HCT116 (cell line): Measurements from ENCODE around the gene RIPK4. TPM values are rescaled to one million over a fixed set of nuclear protein-coding genes. Genes with fewer than 3 reads are reported as not detected.

Source experiments
- ATAC-seq: fragments of 200-7000 bp; cut with Tn5 transposase; 2 replicates; pipeline ENCODE4 v1.9.1; 2020; ENCODE audit warnings: mild to moderate bottlenecking, moderate library complexity
- BruUV-seq: library from RNA; stranded (reverse); fragments of 400-500 nt; replicated peaks from 2 replicates; lab custom pipeline; 2021; lab: Mats Ljungman, UMichigan
- CTCF ChIA-PET: fragments of 300-600 bp; sonication (Branson Sonifier 250); formaldehyde crosslinking; loops from one replicate; lab custom pipeline; 2021; ENCODE audit warnings: antibody characterized with exemption; lab: Charles Lee
- POLR2A ChIA-PET: fragments of 300-600, 350-600 bp; sonication (Branson Sonifier 250); formaldehyde crosslinking; loops from one replicate; lab custom pipeline; 2021; ENCODE audit warnings: antibody characterized with exemption; lab: Charles Lee
- RAD21 ChIA-PET, 2 experiments: fragments of 300-600 bp; sonication (Branson Sonifier 250); formaldehyde crosslinking; loops; one replicate each; lab custom pipeline; 2023; ENCODE audit warnings: low total read pairs in 2 of 2; ENCODE audit not compliant: uncharacterized antibody in 2 of 2, unreplicated experiment in 2 of 2, low non-redundant PET in 1 of 2; lab: Charles Lee
- DNase-seq: peaks from one replicate; pipeline ENCODE4 v3.0.0-alpha.2; 2010; ENCODE audit warnings: low read depth, low spot score
- H2AFZ ChIP-seq: fragments of 200-600 bp; shearing (Covaris generic), sonication (generic); 2 replicates; pipeline ENCODE4 v1.6.1; 2017; ENCODE audit warnings: low read depth, mixed run types, mixed read lengths, antibody characterized with exemption, low read length; ENCODE audit not compliant: poor library complexity, severe bottlenecking
- H3K27ac ChIP-seq: 2 replicates; pipeline ENCODE4 v1.5.1; 2012; ENCODE audit warnings: low read depth, low read length
- H3K27me3 ChIP-seq: fragments of 200-600 bp; sonication (generic); 2 replicates; pipeline ENCODE4 v1.6.1; 2016; ENCODE audit warnings: mixed run types, low read length, mixed read lengths; ENCODE audit not compliant: insufficient read depth
- H3K36me3 ChIP-seq, 2 experiments: fragments of 200-500 bp in 1 of 2; fragments of 200-600 bp in 1 of 2; sonication (Bioruptor generic) in 1 of 2; sonication (generic) in 1 of 2; 2 replicates each; pipeline versions ENCODE4 v1.5.1 to v1.6.1; 2014 to 2016; ENCODE audit warnings: low read length in 2 of 2, inconsistent platforms in 1 of 2, mixed read lengths in 1 of 2, mixed run types in 1 of 2; ENCODE audit not compliant: insufficient read depth in 2 of 2, control insufficient read depth in 1 of 2
- H3K4me1 ChIP-seq, 2 experiments: fragments of 200-600 bp in 1 of 2; sonication (generic) in 1 of 2; 2 replicates each; pipeline versions ENCODE4 v1.5.1 to v1.6.1; 2012 to 2017; ENCODE audit warnings: low read length in 2 of 2, inconsistent platforms in 1 of 2, mild to moderate bottlenecking in 1 of 2, mixed read lengths in 1 of 2, mixed run types in 1 of 2, moderate library complexity in 1 of 2; ENCODE audit not compliant: insufficient read depth in 2 of 2, control insufficient read depth in 1 of 2
- H3K4me2 ChIP-seq: fragments of 200-600 bp; sonication (generic); 2 replicates; pipeline ENCODE4 v1.6.1; 2017; ENCODE audit warnings: mixed run types, low read length, mixed read lengths
- H3K4me3 ChIP-seq, 2 experiments: fragments of 200-600 bp in 1 of 2; sonication (generic) in 1 of 2; replicated peaks in 1 of 2; 2 replicates each; pipeline ENCODE4 v1.5.1; 2011 to 2016; ENCODE audit warnings: low read length in 2 of 2, control low read depth in 1 of 2, low read depth in 1 of 2, mild to moderate bottlenecking in 1 of 2, mixed read lengths in 1 of 2, mixed run types in 1 of 2
- H3K79me2 ChIP-seq: fragments of 200-600 bp; sonication (generic); 2 replicates; pipeline ENCODE4 v1.6.1; 2017; ENCODE audit warnings: mild to moderate bottlenecking, mixed run types, low read length, moderate library complexity, mixed read lengths; ENCODE audit not compliant: insufficient read depth
- H3K9ac ChIP-seq: fragments of 200-600 bp; sonication (generic); 2 replicates; pipeline ENCODE4 v1.6.1; 2016; ENCODE audit warnings: low read length, mixed read lengths
- H3K9me2 ChIP-seq: fragments of 200-600 bp; sonication (generic), shearing (Covaris generic); 2 replicates; pipeline ENCODE4 v1.6.1; 2017; ENCODE audit warnings: mixed run types, mild to moderate bottlenecking, moderate library complexity; ENCODE audit not compliant: insufficient read depth
- H3K9me3 ChIP-seq, 2 experiments: fragments of 200-500 bp in 1 of 2; fragments of 200-600 bp in 1 of 2; sonication (Bioruptor generic) in 1 of 2; sonication (generic) in 1 of 2; 2 replicates each; pipeline ENCODE4 v1.6.1; 2014 to 2017; ENCODE audit warnings: low read length in 2 of 2, mixed read lengths in 2 of 2, inconsistent platforms in 1 of 2, low read depth in 1 of 2, mild to moderate bottlenecking in 1 of 2, mixed run types in 1 of 2, moderate library complexity in 1 of 2; ENCODE audit not compliant: control insufficient read depth in 1 of 2, insufficient read depth in 1 of 2
- H4K20me1 ChIP-seq: fragments of 200-600 bp; sonication (generic), shearing (Covaris generic); 2 replicates; pipeline ENCODE4 v1.6.1; 2017; ENCODE audit warnings: mixed run types, mild to moderate bottlenecking, moderate library complexity; ENCODE audit not compliant: insufficient read depth
- CBX3 ChIP-seq: IDR thresholded peaks from 2 replicates; pipeline ENCODE4 v1.6.1; 2012; ENCODE audit warnings: low read depth
- EZH2phosphoT487 ChIP-seq: fragments of 200-600 bp; IDR thresholded peaks from 2 replicates; pipeline ENCODE4 v1.6.1; 2018; ENCODE audit warnings: antibody characterized with exemption, borderline replicate concordance
- FOSL1 ChIP-seq: IDR thresholded peaks from 2 replicates; pipeline ENCODE4 v1.6.1; 2012; ENCODE audit warnings: low read depth
- MAX ChIP-seq: IDR thresholded peaks from 2 replicates; pipeline ENCODE4 v1.6.1; 2012
- POLR2A ChIP-seq: IDR thresholded peaks from 2 replicates; pipeline ENCODE4 v1.7.0; 2011; ENCODE audit warnings: borderline replicate concordance; ENCODE audit not compliant: insufficient read depth, insufficient read length; ENCODE audit errors: extremely low read depth
- RAD21 ChIP-seq: IDR thresholded peaks from 2 replicates; pipeline ENCODE4 v1.6.1; 2012; ENCODE audit warnings: low read depth, mild to moderate bottlenecking
- SIN3A ChIP-seq: IDR thresholded peaks from 2 replicates; pipeline ENCODE4 v1.6.1; 2012; ENCODE audit warnings: low read depth
- SP1 ChIP-seq: IDR thresholded peaks from 2 replicates; pipeline ENCODE4 v1.6.1; 2012; ENCODE audit warnings: low read depth
- YY1 ChIP-seq: IDR thresholded peaks from 2 replicates; pipeline ENCODE4 v1.6.1; 2011; ENCODE audit warnings: low read length, low read depth, moderate library complexity, mild to moderate bottlenecking; ENCODE audit not compliant: insufficient replicate concordance; ENCODE audit errors: extremely low read depth
- ZFX ChIP-seq: fragments of 450-650 bp; IDR thresholded peaks from 2 replicates; pipeline ENCODE4 v1.6.1; 2017
- ZNF274 ChIP-seq: fragments of 200-500 bp; sonication (Bioruptor generic); IDR thresholded peaks from 2 replicates; pipeline ENCODE4 v1.6.1; 2014; ENCODE audit warnings: mild to moderate bottlenecking, low read depth, low read length, inconsistent platforms
- intact Hi-C: fragments of 100-400 bp; cut with micrococcal nuclease; formaldehyde crosslinking; loops from 2 replicates; pipeline ENCODE4 v1.10.0; 2022
- total RNA-seq: library from RNA; stranded (reverse); gene quantifications from one replicate; pipeline ENCODE4 v1.2.1, GENCODE V29; 2021; ENCODE audit not compliant: unreplicated experiment
- TF ChIP-seq, protein P1 (sequence below): IDR thresholded peaks from 2 replicates; pipeline ENCODE4 v1.6.1; 2012
- TF ChIP-seq, protein P2 (sequence below): IDR thresholded peaks from 2 replicates; pipeline ENCODE4 v1.6.1; 2012; ENCODE audit warnings: low read depth

The RIPK4 gene
- total RNA-seq, 1 experiment from 2014 or later = 9.9 TPM

- intact Hi-C loops = no loop called here
- H3K4me2 ChIP-seq = no peak overlapping the region
- no peak overlapping the region for H3K9ac ChIP-seq
- BruUV-seq = no TSS peak
- TF ChIP-seq CBX3 (no peak), ZFX (no peak), SIN3A (no peak), MAX (no peak), RAD21 (no peak), EZH2phosphoT487 (no peak), YY1 (no peak), FOSL1 (no peak), SP1 (no peak), ZNF274 (no peak), POLR2A (no peak)
- TF ChIP-seq, protein P1, sequence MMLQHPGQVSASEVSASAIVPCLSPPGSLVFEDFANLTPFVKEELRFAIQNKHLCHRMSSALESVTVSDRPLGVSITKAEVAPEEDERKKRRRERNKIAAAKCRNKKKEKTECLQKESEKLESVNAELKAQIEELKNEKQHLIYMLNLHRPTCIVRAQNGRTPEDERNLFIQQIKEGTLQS = no peak
- TF ChIP-seq, protein P2, sequence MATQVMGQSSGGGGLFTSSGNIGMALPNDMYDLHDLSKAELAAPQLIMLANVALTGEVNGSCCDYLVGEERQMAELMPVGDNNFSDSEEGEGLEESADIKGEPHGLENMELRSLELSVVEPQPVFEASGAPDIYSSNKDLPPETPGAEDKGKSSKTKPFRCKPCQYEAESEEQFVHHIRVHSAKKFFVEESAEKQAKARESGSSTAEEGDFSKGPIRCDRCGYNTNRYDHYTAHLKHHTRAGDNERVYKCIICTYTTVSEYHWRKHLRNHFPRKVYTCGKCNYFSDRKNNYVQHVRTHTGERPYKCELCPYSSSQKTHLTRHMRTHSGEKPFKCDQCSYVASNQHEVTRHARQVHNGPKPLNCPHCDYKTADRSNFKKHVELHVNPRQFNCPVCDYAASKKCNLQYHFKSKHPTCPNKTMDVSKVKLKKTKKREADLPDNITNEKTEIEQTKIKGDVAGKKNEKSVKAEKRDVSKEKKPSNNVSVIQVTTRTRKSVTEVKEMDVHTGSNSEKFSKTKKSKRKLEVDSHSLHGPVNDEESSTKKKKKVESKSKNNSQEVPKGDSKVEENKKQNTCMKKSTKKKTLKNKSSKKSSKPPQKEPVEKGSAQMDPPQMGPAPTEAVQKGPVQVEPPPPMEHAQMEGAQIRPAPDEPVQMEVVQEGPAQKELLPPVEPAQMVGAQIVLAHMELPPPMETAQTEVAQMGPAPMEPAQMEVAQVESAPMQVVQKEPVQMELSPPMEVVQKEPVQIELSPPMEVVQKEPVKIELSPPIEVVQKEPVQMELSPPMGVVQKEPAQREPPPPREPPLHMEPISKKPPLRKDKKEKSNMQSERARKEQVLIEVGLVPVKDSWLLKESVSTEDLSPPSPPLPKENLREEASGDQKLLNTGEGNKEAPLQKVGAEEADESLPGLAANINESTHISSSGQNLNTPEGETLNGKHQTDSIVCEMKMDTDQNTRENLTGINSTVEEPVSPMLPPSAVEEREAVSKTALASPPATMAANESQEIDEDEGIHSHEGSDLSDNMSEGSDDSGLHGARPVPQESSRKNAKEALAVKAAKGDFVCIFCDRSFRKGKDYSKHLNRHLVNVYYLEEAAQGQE = no peak
- TF ChIP-seq, all 23 proteins: peak for 0
- Histone ChIP-seq H2AFZ (no peak overlapping the region), H3K4me3 (no peak overlapping the region), H3K27me3 (no peaks in the 10 kb centered on the region), H3K27ac (no peak overlapping the region), H3K4me1 (peaks cover 48 to 55% of the 10 kb centered on the region in 2 experiments), H3K79me2 (peaks cover 80% of the 10 kb centered on the region), H4K20me1 (peaks cover 14% of the 10 kb centered on the region), H3K9me3 (no peaks in the 10 kb centered on the region), H3K9me2 (no peaks in the 10 kb centered on the region), H3K36me3 (peaks cover 0 to 9% of the 10 kb centered on the region in 2 experiments; a peak in 2 of 4 replicates)
- ATAC-seq = no peak
- ChIA-PET POLR2A (no interaction called here), CTCF (no interaction called here), RAD21 (no interaction called here)
- no peak for DNase-seq
Measured at GRCh38 chr21:41754479-41754891, 12.4 kb downstream of the RIPK4 start.
